GM21526 (cell line): Measurements from ENCODE around the gene EFCAB8.

Source experiments
- ATAC-seq: cut with Tn5 transposase; IDR thresholded peaks from one replicate; pipeline ENCODE4 v1.9.1; 2021; ENCODE audit warnings: moderate library complexity; ENCODE audit not compliant: unreplicated experiment, low FRiP score

The EFCAB8 gene, protein sequence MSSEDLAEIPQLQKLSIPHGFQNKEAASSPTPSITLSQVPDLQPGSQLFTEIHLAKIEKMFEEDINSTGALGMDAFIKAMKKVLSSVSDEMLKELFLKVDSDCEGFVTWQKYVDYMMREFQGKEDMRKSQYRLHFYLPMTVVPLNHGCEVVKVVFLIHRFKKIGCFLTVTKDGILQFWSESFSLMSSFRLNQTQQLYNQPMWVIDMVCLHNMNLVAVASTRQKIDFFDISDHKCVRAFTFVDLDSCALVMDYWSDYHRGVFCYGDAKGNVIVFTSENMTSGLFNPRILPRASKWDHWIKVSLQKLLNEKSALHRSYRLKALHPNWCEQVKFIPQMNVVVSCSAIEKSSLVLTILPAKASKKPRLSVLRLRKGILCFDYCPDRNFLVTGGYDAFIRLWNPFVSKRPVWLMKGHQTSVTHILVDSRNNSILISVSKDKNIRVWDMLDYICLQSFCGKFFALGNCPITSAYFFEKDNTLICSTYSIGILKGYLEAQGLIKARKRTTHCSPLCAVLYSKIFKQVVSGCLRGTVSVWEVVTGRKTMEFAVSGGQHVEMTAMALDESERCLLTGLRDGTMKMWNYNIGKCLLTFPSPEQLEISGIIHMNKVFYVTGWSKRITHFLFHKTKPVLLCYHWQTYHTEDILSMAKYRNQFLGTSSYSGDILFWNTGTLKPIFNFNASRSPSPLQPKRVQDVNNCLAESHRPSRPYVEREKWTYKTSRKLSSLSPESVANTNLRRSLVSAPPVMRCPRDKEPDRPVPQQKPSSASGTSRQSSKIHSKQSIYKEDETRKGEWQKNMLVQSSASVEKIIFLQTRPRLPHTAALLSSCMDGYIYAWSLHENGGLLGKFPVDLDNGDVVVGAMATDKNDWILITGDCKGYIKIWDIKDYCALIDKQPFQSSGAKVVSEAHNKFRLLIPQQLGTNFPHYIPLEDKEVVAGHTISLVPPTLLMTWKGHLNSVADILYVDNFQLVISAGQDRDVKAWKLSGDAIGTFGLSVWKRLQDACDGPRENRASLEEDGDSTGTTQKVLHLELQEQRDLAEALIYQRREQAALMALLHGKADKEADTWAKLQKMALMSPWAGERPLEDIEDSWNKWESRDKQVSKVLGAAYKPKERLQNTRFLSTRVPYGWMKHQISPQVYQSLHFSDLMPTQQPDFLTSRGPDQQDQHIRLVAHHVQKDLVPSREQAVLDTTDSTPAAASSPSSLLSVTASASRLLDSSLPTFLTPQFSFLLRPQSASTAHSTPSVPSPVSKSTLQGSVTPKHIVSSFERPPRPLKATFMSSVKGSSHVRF

DNA sequence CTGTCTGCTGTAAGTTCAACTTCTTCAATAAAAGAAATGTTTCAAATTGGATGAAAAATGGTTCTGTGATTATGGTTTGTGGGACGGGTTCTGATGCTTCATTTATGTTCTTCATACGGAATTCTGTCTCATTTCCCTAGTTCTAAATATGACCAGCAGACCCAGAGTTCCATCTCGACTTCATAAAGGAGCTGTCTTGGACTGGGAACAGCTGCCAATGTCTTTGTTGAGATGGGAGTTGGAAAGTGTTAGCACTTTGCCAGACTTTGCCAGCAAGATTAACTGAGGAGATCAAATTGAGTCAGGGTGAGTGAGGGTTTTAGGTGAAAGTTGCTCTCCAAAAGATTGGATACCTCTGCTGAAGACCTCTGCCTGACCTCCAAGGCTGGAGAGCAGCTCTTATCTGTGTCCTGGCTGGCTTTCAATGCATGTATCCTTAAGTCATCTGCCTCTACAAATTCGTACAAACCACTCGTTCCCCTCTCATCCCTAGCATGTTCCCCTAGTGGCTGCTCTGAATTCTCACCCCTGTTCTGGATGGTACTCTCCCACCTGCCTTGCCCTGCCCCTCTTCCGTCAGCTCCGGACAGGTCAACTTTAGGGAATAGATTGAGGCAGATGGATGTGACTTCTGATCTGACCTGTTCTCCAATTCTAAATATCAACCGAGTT, at the start of gene EFCAB8:
EFCAB8 (plus strand) TSS at position 223 of the 672 bp plus-strand sequence. CDS start 4,870 bp downstream, outside the sequence.
- no peak for ATAC-seq

DNA sequence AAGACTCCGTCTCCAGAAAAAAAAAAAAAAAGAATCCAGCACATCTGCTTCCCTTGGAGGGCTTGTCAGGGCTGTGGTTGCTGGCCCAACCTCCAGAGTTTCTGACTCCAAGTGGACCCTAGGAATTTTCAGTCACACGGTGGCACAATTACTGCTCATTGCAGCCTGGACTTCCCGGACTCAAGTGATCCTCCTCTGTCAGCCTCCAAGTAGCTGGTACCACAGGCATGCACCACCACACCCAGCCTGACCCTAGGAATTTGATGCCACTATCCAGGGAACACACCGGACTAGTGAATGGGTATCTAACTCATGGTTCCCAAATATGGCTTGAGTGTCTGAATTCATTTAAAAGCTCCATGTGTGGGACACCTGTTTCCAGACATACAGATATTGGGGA, 48.8 kb upstream of the EFCAB8 start:
- ATAC-seq: no peak

GRCh38 chr20:32810941-32811340, 47.8 kb upstream of the EFCAB8 start:
- no peak for ATAC-seq

GRCh38 chr20:32811886-32812285, 46.8 kb upstream of the EFCAB8 start:
- ATAC-seq: no peak

DNA sequence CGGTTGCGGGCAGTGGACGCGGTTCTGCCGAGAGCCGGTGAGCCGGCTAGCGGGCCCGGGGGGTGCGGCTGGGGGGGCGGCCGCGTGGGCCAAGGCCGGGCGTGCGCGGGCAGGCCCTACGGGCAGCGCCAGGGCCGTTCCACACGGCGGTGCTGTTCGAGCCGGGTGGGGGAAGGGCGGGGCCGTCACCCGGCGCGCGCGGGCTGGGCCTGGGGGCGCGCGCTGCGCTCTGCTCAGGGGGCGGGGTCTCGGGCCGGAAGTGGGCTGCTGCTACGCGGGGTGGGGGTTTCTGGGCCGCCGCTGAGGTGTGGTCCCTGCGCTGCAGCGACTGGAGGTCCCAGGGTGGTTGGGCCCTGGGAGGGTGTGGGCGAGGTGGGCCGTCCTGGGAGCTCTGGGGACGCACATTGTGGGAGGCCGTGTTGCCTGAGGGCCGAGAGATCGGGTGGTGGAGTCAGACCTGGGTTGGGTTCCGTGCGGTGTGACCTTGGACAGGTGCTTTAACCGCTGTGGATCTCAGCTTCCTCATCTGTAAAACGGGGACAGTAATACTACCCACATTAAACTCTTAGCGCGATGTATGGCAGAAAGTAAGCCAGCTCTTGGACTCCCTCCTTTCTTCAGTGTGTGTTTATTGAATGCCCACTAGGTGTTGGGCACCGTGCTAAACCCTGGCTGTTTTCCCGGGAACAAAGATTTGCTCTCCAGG, 38.6 kb upstream of the EFCAB8 start:
- ATAC-seq: peak; percentile 49

- ATAC-seq: no peak
These were observed 37.9 kb upstream of the EFCAB8 start for GRCh38 chr20:32820698-32821377.

DNA sequence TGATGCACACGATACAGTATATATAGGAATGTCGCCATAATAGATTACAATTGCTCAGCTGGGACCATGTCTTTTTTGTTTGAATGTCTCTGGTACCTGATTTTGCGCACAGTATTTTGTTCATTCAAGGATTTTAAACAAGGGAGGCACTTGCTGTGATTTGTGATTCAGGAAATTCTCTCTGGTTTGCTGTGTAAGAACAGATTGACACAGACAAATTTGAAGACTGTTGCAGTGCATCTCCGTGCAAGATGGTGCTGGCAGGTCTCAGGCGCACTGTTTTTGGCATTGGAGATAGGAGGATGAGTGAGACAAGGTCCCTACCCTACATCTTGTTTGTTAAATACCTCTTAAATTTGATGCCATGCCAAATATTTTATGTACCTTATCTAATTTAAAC, 36.5 kb upstream of the EFCAB8 start:
- no peak for ATAC-seq

GRCh38 chr20:32823078-32823477, 35.6 kb upstream of the EFCAB8 start:
- ATAC-seq: no peak

DNA sequence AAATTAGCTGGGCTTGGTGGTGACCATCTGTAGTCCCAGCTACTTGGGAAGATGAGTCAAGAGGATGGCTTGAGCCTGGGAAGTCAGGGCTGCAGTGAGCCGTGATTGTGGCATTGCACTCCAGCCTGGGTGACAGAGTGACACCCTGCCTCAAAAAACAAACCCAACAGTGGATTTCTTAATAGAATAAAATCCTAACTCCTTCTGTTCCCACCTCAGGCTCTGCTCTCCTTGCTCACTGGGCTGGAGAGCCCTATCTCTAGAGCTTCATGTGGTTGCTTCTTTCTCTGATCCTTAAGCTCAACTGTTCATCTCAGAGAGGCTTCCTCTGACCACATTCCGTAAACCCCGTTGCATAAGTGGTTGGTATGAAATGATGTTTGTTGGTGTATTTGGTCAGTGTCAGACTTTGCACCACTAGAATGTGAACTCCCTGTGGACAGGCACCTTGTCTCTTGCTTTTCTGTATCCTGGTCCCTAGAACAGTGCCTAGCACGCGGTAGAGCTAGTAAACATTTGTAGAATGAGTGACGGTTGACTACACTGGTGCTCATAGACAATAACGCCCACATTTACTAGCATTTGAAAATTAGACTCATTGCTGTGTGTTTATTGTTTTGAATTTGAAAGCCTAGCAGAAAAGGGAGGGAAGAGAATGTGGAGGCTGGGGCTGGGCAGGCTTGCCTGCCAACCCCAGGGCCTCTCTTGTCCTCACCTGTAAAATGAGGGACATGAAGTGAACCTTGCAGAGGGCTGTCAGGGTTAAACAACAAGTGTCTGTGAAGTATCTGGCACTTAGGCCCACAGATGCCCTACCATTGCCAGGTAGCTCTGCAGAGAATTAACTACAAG, 34.8 kb upstream of the EFCAB8 start:
- ATAC-seq: no peak

DNA sequence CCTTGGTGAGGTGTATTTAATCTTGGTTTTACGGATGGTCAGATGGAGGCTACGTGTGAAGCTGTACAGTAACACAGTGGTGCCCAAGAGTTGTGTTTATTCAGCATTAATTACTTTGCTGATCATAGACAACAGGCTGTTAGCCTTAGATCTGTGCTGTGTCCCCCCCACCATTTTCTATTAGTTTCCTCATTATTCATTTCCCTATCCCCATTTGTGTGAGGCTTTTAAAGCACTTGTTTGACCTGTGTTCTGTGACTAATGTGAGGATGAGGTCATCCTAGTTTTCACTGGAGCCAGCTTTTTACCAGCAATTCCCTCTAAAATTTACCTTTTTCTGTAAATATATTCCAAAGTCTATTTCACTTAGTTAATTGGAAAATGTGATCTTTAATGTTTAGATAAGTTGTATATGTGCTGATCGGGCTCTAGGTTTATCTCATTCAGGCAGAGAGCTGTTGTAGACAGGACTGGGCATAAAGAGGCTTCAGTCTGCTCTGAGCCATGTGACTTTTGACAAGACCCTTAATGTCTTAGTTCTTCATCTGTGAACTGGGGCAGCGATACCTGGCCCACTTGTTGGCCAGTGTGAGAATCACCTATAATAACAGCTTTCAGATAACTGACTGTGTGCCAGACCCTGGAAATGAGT, 30.6 kb upstream of the EFCAB8 start:
- no peak for ATAC-seq

DNA sequence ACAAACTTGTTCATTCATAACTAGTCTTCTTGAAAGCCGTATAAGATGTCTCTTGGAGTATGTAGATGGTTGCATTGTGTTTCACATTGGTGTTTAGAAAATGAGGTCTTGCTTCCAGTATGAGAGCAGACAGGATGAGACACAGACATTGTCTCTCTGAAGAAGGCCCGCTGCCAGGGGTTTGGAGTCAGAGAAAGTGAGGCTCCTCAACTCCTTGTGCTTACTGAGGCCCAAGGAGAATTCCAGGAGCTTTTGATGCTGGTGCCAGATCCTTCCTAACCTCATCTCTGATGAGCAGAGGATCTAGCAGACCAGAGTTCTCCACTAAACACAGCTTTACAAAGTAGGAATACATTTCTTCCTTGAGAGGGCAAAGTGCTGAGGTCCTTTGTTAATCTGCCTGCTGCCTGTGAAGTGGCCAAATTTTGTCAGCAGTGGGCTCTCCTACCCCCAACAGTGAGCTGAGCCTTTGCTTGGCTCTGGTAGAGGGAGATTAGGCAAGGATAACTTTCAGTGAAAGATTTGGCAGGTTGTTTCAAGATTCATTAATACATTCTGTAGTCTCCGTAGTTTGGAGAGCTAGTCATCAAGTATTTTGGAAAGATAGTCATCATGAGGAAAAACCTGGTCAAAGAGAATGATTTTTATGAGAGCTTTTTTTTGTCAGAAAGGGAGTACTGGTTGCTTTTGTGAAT, 29.3 kb upstream of the EFCAB8 start:
- ATAC-seq: no peak

DNA sequence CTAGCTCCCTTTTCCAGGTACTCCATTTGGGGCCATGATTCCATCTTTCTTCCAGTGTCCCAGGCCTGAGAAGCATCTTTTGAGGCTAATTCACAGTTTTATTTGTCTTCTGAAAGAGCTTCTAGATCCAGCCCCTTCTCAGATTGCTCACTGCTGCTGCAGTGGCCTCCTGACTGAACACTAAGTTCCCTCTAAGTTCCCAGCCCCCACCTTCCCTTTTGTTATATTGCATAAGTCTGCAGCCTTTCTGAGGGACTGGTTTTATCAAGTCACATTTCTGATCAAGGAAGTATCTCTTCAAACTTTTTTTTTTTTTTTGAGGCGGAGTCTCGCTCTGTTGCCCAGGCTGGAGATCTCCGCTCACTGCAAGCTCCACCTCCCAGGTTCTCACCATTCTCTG, 28.3 kb upstream of the EFCAB8 start:
- no peak for ATAC-seq

DNA sequence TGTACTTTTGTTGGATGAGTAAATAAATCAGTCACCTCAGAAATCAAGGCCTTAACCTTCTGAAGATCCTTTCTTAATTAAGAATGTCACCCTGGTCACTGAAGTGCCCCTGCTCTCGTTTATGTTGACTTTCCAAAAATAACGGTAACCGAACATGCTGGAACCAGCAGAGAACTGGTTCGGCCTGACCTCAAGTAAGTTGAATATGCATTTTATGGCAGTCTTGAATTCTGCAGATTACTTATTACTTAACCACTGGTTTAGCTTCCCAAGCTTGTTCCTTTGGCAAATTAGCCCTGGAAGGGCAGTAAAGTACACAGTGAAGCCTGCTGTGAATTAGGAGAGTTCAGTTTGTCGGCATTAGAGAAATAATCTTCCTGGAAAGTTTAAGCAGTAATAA, 26.7 kb upstream of the EFCAB8 start:
- ATAC-seq: no peak

DNA sequence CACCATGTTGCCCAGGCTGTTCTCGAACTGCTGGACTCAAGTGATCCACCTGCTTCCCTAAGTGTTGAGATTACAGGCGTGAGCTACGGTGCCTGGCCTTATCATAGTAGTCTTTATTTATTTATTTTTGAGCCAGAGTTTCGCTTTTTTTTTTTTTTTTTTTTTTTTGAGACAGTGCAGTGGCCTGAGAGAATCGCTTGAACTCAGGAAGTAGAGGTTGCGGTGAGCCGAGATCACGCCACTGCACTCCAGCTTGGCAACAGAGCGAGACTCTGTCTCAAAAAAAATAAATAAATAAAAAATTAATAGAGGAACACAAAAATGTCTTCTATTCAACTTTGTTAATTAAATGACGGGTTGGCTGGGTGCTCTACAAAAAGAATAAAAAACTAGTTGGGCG, 26.1 kb upstream of the EFCAB8 start:
- ATAC-seq: no peak

DNA sequence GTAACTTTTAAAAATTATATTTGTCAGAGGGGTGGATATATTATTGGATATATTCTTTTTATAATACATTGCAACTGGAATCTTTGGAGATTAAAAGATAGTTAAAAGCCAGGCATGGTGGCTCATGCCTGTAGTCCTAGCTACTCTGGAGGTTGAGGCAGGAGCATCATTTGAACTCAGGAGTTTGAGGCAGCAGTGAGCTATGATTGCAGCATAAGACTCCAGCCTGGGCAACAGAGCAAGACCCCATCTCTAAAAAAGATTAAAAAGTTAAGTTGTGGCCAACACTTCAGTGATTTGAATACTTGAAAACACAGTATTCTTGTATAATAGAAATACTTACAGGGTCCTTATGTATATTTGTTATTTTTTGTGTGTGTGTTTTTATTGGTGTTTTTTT, 23.8 kb upstream of the EFCAB8 start:
- no peak for ATAC-seq

DNA sequence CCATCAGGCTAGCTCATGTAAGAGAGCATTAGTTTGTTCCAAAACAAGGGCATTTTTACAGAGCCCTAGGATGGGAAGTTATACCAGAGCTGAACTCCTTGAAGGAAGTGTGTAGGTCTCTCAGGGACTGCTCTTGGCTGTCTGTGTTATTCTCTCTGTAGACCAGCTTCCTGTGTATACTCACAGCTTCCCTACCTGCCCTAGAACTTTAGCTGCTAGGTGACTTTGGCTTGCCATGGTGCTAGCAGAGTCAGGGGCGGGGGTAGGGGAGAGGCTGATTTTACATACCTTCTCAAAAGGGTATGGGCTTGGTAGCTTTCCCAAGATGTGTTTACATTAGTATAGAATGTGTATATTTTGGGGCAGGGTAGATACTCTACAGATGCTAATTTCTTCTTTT, 21.6 kb upstream of the EFCAB8 start:
- ATAC-seq: no peak
